Measurements from ENCODE around the gene PFN1. TPM values are rescaled to one million over a fixed set of nuclear protein-coding genes. Genes with fewer than 3 reads are reported as not detected.
"Not testable (repeated sequence)": the region's sequence is repeated elsewhere in the genome, so short reads cannot be mapped to it uniquely, and the experiment has no call there.

The PFN1 gene
- total and polyA plus RNA-seq, 5 donors from 2014 or later: 865 to 2,804 (median 2,129) TPM

DNA sequence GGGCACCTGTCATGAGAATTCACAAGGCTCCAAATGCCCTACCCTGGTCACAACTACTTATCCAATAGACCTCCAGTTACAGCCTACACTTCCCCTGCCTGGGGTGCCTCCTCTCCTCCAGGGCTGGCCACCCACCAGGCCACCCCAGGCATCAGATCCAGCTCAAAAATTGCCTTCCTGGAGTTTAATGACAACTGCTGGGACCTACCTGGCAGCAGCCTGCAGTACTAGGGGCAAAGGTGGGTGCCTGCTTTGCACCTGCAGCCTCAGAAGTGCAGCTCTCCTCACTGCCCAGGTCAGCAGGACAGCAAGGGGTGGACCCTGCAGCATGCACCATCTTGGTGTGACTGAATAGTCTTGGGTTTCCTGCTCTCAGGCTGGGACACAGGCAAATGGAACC lies 12.7 kb downstream of the PFN1 start:
- no peaks in the 10 kb centered on the region for H3K9me3 Mint-ChIP-seq
- Histone ChIP-seq H3K9me3 (ENCODE audit: control insufficient read depth in 2 of 2, low read length in 2 of 2) (no peaks in the 10 kb centered on the region), H3K27me3 (ENCODE audit: control insufficient read depth, insufficient read depth, low read length) (no peaks in the 10 kb centered on the region), H3K4me3 (ENCODE audit: low read depth, low read length) (no peak overlapping the region), H3K4me1 (ENCODE audit: control insufficient read depth, insufficient read depth, low read length, poor library complexity, severe bottlenecking) (peaks cover 29% of the 10 kb centered on the region), H3K36me3 (ENCODE audit: control insufficient read depth, insufficient read depth, low read length) (peaks cover 7% of the 10 kb centered on the region), H3K27ac (ENCODE audit: insufficient read depth, low read length, poor library complexity, severe bottlenecking) (no peak overlapping the region)
- H3K4me1 Mint-ChIP-seq: peaks cover 0 to 55% (median 29%) of the 10 kb centered on the region in 4 donors
- H3K27me3 Mint-ChIP-seq: no peaks in the 10 kb centered on the region
- peak overlapping the region in 2 of 3 donors; percentile 62 to 68 for H3K27ac Mint-ChIP-seq
- DNase-seq: no peak
- no peak for ATAC-seq (ENCODE audit: low read depth in 2 of 2)
- H3K36me3 Mint-ChIP-seq: peaks cover 16% of the 10 kb centered on the region
- peak overlapping the region in 1 of 4 donors; percentile 66 for H3K4me3 Mint-ChIP-seq

DNA sequence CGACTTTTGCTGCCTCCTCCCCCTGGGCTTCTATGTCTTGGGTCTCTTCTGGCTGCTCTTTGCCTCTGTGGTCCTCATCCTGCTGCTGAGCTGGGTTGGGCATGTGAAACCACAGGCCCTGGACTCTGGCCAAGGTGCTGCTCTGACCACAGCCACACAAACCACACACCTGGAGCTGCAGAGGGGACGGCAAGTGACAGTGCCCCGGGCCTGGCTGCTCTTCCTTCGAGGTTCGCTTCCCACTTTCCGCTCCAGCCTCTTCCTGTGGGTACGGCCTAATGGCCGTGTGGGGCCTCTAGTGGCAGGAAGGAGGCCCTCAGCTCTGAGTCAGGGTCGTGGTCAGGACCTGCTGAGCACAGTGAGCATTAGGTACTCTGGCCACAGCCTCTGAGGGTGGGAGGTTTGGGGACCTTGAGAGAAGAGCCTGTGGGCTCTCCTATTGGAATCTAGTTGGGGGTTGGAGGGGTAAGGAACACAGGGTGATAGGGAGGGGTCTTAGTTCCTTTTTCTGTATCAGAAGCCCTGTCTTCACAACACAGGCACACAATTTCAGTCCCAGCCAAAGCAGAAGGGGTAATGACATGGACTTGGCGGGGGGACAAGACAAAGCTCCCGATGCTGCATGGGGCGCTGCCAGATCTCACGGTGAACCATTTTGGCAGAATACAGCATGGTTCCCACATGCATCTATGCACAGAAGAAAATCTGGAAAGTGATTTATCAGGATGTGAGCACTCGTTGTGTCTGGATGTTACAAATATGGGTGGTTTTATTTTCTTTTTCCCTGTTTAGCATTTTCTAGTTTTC lies 14.0 kb downstream of the PFN1 start:
- no peak overlapping the region for H3K4me3 ChIP-seq (ENCODE audit: low read depth, low read length)
- peaks cover 21% of the 10 kb centered on the region for H3K4me1 ChIP-seq (ENCODE audit: control insufficient read depth, insufficient read depth, low read length, poor library complexity, severe bottlenecking)
- H3K9me3 Mint-ChIP-seq: no peaks in the 10 kb centered on the region
- H3K27me3 Mint-ChIP-seq: no peaks in the 10 kb centered on the region
- peaks cover 15% of the 10 kb centered on the region for H3K36me3 Mint-ChIP-seq
- no peaks in the 10 kb centered on the region for H3K27me3 ChIP-seq (ENCODE audit: control insufficient read depth, insufficient read depth, low read length)
- H3K36me3 ChIP-seq (ENCODE audit: control insufficient read depth, insufficient read depth, low read length): peaks cover 7% of the 10 kb centered on the region
- peak overlapping the region in 2 of 3 donors; percentile 52 to 90 for H3K27ac Mint-ChIP-seq
- ATAC-seq (ENCODE audit: low read depth in 2 of 2) (no peak), DNase-seq (no peak)
- H3K4me3 Mint-ChIP-seq: peak overlapping the region in 2 of 4 donors; percentile 13 to 51
- H3K9me3 ChIP-seq (ENCODE audit: control insufficient read depth in 2 of 2, low read length in 2 of 2): no peaks in the 10 kb centered on the region
- H3K4me1 Mint-ChIP-seq: peaks cover 0 to 50% (median 26%) of the 10 kb centered on the region in 4 donors
- no peak overlapping the region for H3K27ac ChIP-seq (ENCODE audit: insufficient read depth, low read length, poor library complexity, severe bottlenecking)

DNA sequence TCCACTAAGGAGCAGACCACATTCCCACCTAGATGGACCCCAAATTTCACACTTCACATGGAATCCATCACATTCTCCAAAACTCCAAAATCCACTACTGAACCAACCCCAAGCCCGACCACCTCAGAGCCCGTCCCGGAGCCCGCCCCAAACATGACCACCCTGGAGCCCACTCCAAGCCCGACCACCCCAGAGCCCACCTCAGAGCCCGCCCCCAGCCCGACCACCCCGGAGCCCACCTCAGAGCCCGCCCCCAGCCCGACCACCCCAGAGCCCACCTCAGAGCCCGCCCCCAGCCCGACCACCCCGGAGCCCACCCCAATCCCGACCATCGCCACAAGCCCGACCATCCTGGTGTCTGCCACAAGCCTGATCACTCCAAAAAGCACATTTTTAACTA lies 14.7 kb downstream of the PFN1 start:
- Mint-ChIP-seq H3K27me3 (no peaks in the 10 kb centered on the region), H3K36me3 (peaks cover 19% of the 10 kb centered on the region), H3K4me3 (peak overlapping the region in 2 of 4 donors; percentile 56 to 75), H3K9me3 (no peaks in the 10 kb centered on the region), H3K4me1 (peaks cover 0 to 43% (median 21%) of the 10 kb centered on the region in 4 donors), H3K27ac (peak overlapping the region in 1 of 3 donors; percentile 90)
- Histone ChIP-seq H3K27me3 (ENCODE audit: control insufficient read depth, insufficient read depth, low read length) (no peaks in the 10 kb centered on the region), H3K4me1 (ENCODE audit: control insufficient read depth, insufficient read depth, low read length, poor library complexity, severe bottlenecking) (peaks cover 13% of the 10 kb centered on the region), H3K9me3 (ENCODE audit: control insufficient read depth in 2 of 2, low read length in 2 of 2) (no peaks in the 10 kb centered on the region), H3K4me3 (ENCODE audit: low read depth, low read length) (no peak overlapping the region), H3K36me3 (ENCODE audit: control insufficient read depth, insufficient read depth, low read length) (peaks cover 7% of the 10 kb centered on the region), H3K27ac (ENCODE audit: insufficient read depth, low read length, poor library complexity, severe bottlenecking) (no peak overlapping the region)
- no peak for DNase-seq
- ATAC-seq (ENCODE audit: low read depth in 2 of 2): no peak

DNA sequence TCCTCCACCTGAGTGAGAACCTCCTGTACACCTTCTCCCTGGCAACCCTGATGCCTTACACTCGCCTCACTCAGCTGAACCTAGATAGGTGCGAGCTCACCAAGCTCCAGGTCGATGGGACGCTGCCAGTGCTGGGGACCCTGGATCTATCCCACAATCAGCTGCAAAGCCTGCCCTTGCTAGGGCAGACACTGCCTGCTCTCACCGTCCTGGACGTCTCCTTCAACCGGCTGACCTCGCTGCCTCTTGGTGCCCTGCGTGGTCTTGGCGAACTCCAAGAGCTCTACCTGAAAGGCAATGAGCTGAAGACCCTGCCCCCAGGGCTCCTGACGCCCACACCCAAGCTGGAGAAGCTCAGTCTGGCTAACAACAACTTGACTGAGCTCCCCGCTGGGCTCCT lies 15.6 kb downstream of the PFN1 start:
- Histone ChIP-seq H3K27ac (ENCODE audit: insufficient read depth, low read length, poor library complexity, severe bottlenecking) (no peak overlapping the region), H3K27me3 (ENCODE audit: control insufficient read depth, insufficient read depth, low read length) (no peaks in the 10 kb centered on the region), H3K9me3 (ENCODE audit: control insufficient read depth in 2 of 2, low read length in 2 of 2) (no peaks in the 10 kb centered on the region), H3K36me3 (ENCODE audit: control insufficient read depth, insufficient read depth, low read length) (peaks cover 3% of the 10 kb centered on the region), H3K4me3 (ENCODE audit: low read depth, low read length) (no peak overlapping the region), H3K4me1 (ENCODE audit: control insufficient read depth, insufficient read depth, low read length, poor library complexity, severe bottlenecking) (peaks cover 10% of the 10 kb centered on the region)
- Mint-ChIP-seq H3K4me3 (no peak overlapping the region), H3K4me1 (peaks cover 0 to 35% (median 16%) of the 10 kb centered on the region in 4 donors), H3K27ac (peak overlapping the region in 1 of 3 donors; percentile 51), H3K36me3 (peaks cover 19% of the 10 kb centered on the region), H3K27me3 (no peaks in the 10 kb centered on the region), H3K9me3 (no peaks in the 10 kb centered on the region)
- ATAC-seq (ENCODE audit: low read depth in 2 of 2) (no peak), DNase-seq (no peak)

DNA sequence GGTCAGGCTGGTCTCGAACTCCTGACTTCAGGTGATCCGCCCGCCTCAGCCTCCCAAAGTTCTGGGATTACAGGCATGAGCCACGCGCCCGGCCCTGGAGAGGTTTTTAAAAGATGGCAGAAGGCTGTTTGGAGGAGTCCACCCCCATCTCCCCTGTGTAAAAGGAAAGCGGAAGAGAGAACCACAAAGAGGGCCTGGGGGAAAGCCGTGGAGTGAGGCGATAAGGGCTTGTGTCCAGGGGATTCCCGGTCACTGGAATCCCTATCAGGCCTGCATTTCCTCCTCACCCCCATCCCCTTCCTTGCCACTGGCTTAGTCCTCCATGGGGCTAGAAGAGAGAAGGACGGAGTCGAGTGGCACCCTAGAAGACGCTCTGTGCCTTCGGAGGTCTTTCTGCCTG lies 16.4 kb downstream of the PFN1 start, which contains the start of gene GP1BA:
TSS of gene GP1BA (plus strand) at position 315 of the 400 bp plus-strand sequence. CDS start 328 bp downstream, outside the sequence.
- DNase-seq: no peak
- Mint-ChIP-seq H3K4me3 (no peak within 1 kb of the TSS), H3K27ac (peak within 1 kb of the TSS in 1 of 3 donors; percentile 51), H3K36me3 (peaks cover 19% of the 10 kb centered on the region), H3K27me3 (no peaks in the 10 kb centered on the region), H3K4me1 (peaks cover 0 to 30% (median 16%) of the 10 kb centered on the region in 4 donors), H3K9me3 (no peaks in the 10 kb centered on the region)
- H3K9me3 ChIP-seq (ENCODE audit: control insufficient read depth in 2 of 2, low read length in 2 of 2): no peaks in the 10 kb centered on the region
- H3K36me3 ChIP-seq (ENCODE audit: control insufficient read depth, insufficient read depth, low read length): no peaks in the 10 kb centered on the region
- no peak for ATAC-seq (ENCODE audit: low read depth in 2 of 2)
- H3K4me1 ChIP-seq (ENCODE audit: control insufficient read depth, insufficient read depth, low read length, poor library complexity, severe bottlenecking): peaks cover 10% of the 10 kb centered on the region
- no peak within 1 kb of the TSS for H3K4me3 ChIP-seq (ENCODE audit: low read depth, low read length)
- no peaks in the 10 kb centered on the region for H3K27me3 ChIP-seq (ENCODE audit: control insufficient read depth, insufficient read depth, low read length)
- H3K27ac ChIP-seq (ENCODE audit: insufficient read depth, low read length, poor library complexity, severe bottlenecking): no peak within 1 kb of the TSS

DNA sequence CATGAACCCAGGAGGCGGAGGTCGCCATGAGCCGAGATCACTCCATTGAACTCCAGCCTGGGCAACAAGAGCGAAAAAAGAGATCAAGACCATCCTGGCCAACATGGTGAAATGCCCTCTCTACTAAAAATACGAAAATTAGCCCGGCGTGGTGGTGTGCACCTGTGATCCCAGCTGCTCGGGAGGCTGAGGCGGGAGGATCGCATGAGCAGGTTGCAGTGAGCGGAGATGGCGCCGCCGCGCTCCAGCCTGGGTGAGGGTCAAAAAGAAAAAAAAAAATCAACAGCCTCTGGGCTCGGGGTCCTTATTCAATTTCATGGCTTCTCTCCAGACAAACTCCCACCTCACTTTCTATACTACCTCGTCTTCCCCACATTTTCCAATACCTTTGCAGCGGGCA lies 19.4 kb downstream of the PFN1 start:
- ATAC-seq (ENCODE audit: low read depth in 2 of 2) (no peak), DNase-seq (no peak)
- H3K9me3 Mint-ChIP-seq: no peaks in the 10 kb centered on the region
- peaks cover 3% of the 10 kb centered on the region for H3K4me1 ChIP-seq (ENCODE audit: control insufficient read depth, insufficient read depth, low read length, poor library complexity, severe bottlenecking)
- H3K36me3 ChIP-seq (ENCODE audit: control insufficient read depth, insufficient read depth, low read length): no peaks in the 10 kb centered on the region
- H3K4me1 Mint-ChIP-seq: peaks cover 0 to 14% (median 5%) of the 10 kb centered on the region in 4 donors
- H3K9me3 ChIP-seq (ENCODE audit: control insufficient read depth in 2 of 2, low read length in 2 of 2): no peaks in the 10 kb centered on the region
- peak overlapping the region in 2 of 3 donors; percentile 60 to 62 for H3K27ac Mint-ChIP-seq
- no peak overlapping the region for H3K27ac ChIP-seq (ENCODE audit: insufficient read depth, low read length, poor library complexity, severe bottlenecking)
- peaks cover 21% of the 10 kb centered on the region for H3K36me3 Mint-ChIP-seq
- H3K4me3 Mint-ChIP-seq: no peak overlapping the region
- no peak overlapping the region for H3K4me3 ChIP-seq (ENCODE audit: low read depth, low read length)
- no peaks in the 10 kb centered on the region for H3K27me3 ChIP-seq (ENCODE audit: control insufficient read depth, insufficient read depth, low read length)
- H3K27me3 Mint-ChIP-seq: no peaks in the 10 kb centered on the region

DNA sequence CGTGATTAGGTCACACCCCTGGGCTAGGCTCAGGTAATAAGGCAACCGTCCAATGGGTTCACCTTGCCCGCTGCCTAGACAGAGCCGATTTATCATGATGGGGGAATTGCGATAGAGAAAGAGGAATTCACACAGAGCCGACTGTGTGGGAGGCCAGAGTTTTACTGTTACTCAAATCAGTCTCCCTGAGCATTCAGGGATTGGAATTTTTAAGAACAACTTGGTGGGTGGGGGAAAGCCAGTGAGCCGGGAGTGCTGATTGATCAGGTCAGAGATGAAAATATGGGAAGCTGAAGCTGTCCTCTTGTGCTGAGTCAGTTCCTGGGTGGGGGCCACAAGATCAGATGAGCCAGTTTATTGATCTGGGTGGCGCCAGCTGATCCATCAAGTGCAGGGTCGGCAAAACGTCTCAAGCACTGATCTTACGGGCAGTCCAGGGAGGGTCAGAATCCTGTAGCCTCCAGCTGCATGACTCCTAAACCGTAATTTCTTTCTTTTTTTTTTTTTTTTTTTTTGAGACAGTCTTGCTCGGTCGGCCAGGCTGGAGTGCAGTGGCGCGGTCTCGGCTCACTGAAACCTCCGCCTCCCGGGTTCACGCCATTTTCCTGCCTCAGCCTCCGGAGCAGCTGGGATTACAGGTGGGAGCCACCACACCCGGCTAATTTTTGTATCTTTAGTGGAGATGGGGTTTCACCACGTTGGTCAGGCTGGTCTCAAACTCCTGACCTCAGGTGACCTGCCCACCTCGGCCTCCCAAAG lies 21.6 kb downstream of the PFN1 start:
- not testable (repeated sequence) for H3K9me3 Mint-ChIP-seq; H3K27me3 ChIP-seq (ENCODE audit: control insufficient read depth, insufficient read depth, low read length)

More for the DNA sequence above, 21.6 kb downstream of the PFN1 start:
- not testable (repeated sequence) for ATAC-seq (ENCODE audit: low read depth in 2 of 2); H3K4me1 Mint-ChIP-seq; H3K4me1 ChIP-seq (ENCODE audit: control insufficient read depth, insufficient read depth, low read length, poor library complexity, severe bottlenecking); H3K4me3 ChIP-seq (ENCODE audit: low read depth, low read length); H3K27me3 Mint-ChIP-seq; H3K4me3 Mint-ChIP-seq; H3K27ac ChIP-seq (ENCODE audit: insufficient read depth, low read length, poor library complexity, severe bottlenecking); H3K27ac Mint-ChIP-seq; DNase-seq; H3K9me3 ChIP-seq (ENCODE audit: control insufficient read depth in 2 of 2, low read length in 2 of 2); H3K36me3 ChIP-seq (ENCODE audit: control insufficient read depth, insufficient read depth, low read length)
- H3K36me3 Mint-ChIP-seq: peaks cover 21% of the 10 kb centered on the region

Data from CD4-positive, CD25-positive, alpha-beta regulatory T cell (primary cell).